Trophoblast cell (in vitro differentiated cells and primary cell): Measurements from ENCODE around the gene BAIAP3.

Experiments used
- DNase-seq, 2 donors: peaks; one replicate each; pipeline ENCODE4 v3.0.0-alpha.2; 2016
- H2AFZ ChIP-seq: 2 replicates; pipeline ENCODE4 v1.6.1; 2013; ENCODE audit warnings: low read length, moderate library complexity, mild to moderate bottlenecking; ENCODE audit not compliant: insufficient read depth, poor library complexity
- H2AK5ac ChIP-seq: 2 replicates; pipeline ENCODE4 v1.6.1; 2013; ENCODE audit warnings: mild to moderate bottlenecking, low read length
- H2BK120ac ChIP-seq: 2 replicates; pipeline ENCODE4 v1.6.1; 2013; ENCODE audit warnings: low read length, mild to moderate bottlenecking, moderate library complexity; ENCODE audit not compliant: insufficient read depth, poor library complexity
- H2BK12ac ChIP-seq: 2 replicates; pipeline ENCODE4 v1.6.1; 2013; ENCODE audit warnings: mild to moderate bottlenecking, low read length, moderate library complexity
- H2BK5ac ChIP-seq: 2 replicates; pipeline ENCODE4 v1.6.1; 2013; ENCODE audit warnings: low read length, low read depth, moderate library complexity, mild to moderate bottlenecking; ENCODE audit not compliant: poor library complexity
- H3K14ac ChIP-seq: 2 replicates; pipeline ENCODE4 v1.6.1; 2013; ENCODE audit warnings: mild to moderate bottlenecking, low read length
- H3K18ac ChIP-seq: 2 replicates; pipeline ENCODE4 v1.6.1; 2013; ENCODE audit warnings: mild to moderate bottlenecking, low read length
- H3K23ac ChIP-seq: 2 replicates; pipeline ENCODE4 v1.6.1; 2013; ENCODE audit warnings: low read length
- H3K27ac ChIP-seq: 2 replicates; pipeline ENCODE4 v1.5.1; 2013; ENCODE audit warnings: low read depth, mild to moderate bottlenecking, inconsistent platforms, low read length, moderate library complexity
- H3K27me3 ChIP-seq: 2 replicates; pipeline ENCODE4 v1.6.1; 2013; ENCODE audit warnings: inconsistent platforms, mild to moderate bottlenecking, low read length, moderate library complexity; ENCODE audit not compliant: insufficient read depth
- H3K36me3 ChIP-seq, 2 experiments: 1 replicate in 1 of 2; 2 replicates in 1 of 2; pipeline ENCODE4 v1.6.1; 2013; ENCODE audit warnings: low read length in 2 of 2, mild to moderate bottlenecking in 2 of 2, moderate library complexity in 1 of 2; ENCODE audit not compliant: insufficient read depth in 2 of 2, control insufficient read depth in 1 of 2
- H3K4ac ChIP-seq: 2 replicates; pipeline ENCODE4 v1.6.1; 2013; ENCODE audit warnings: low read depth, mild to moderate bottlenecking, low read length, moderate library complexity
- H3K4me1 ChIP-seq, 2 experiments: 1 replicate in 1 of 2; 2 replicates in 1 of 2; pipeline ENCODE4 v1.6.1; 2013; ENCODE audit warnings: low read length in 2 of 2, mild to moderate bottlenecking in 2 of 2, moderate library complexity in 1 of 2; ENCODE audit not compliant: insufficient read depth in 2 of 2, control insufficient read depth in 1 of 2
- H3K4me2 ChIP-seq: 2 replicates; pipeline ENCODE4 v1.6.1; 2013; ENCODE audit warnings: inconsistent platforms, mild to moderate bottlenecking, low read length, moderate library complexity
- H3K4me3 ChIP-seq: 2 replicates; pipeline ENCODE4 v1.5.1; 2013; ENCODE audit warnings: mild to moderate bottlenecking, low read depth, low read length, inconsistent platforms
- H3K79me1 ChIP-seq: one replicate; pipeline ENCODE4 v1.6.1; 2013; ENCODE audit warnings: low read length
- H3K79me2 ChIP-seq: 2 replicates; pipeline ENCODE4 v1.6.1; 2013; ENCODE audit warnings: low read length, mild to moderate bottlenecking; ENCODE audit not compliant: control insufficient read depth, insufficient read depth, poor library complexity
- H3K9ac ChIP-seq: 2 replicates; pipeline ENCODE4 v1.6.1; 2013; ENCODE audit warnings: mild to moderate bottlenecking, low read length
- H3K9me3 ChIP-seq: 2 replicates; pipeline ENCODE4 v1.6.1; 2013; ENCODE audit warnings: low read depth, mild to moderate bottlenecking, control low read depth, inconsistent platforms, low read length; ENCODE audit not compliant: insufficient read depth
- H4K12ac ChIP-seq: 2 replicates; pipeline ENCODE4 v1.6.1; 2013; ENCODE audit warnings: low read depth, mild to moderate bottlenecking, low read length, moderate library complexity
- H4K8ac ChIP-seq: 2 replicates; pipeline ENCODE4 v1.6.1; 2013; ENCODE audit warnings: low read depth, mild to moderate bottlenecking, low read length, moderate library complexity
- H4K91ac ChIP-seq: one replicate; pipeline ENCODE4 v1.6.1; 2013; ENCODE audit warnings: low read depth, mild to moderate bottlenecking, low read length, moderate library complexity
- WGBS: extraction: QIAGEN DNeasy Blood & Tissue Kit; methylation state at CpG from one replicate; pipeline ENCODE4 v1.1.7; 2013; ENCODE audit warnings: missing lambda C conversion rate; ENCODE audit not compliant: insufficient read length, insufficient coverage; ENCODE audit errors: extremely low coverage; 5-methylcytosine and 5-hydroxymethylcytosine counted together

The BAIAP3 gene

GRCh38 chr16:1345651-1346421 lies 12.4 kb downstream of the BAIAP3 start:
- no CpG with 5 or more reads among the region's 31 CpGs for WGBS
- Histone ChIP-seq H4K8ac (no peak overlapping the region), H3K36me3 (peaks cover 31 to 32% of the 10 kb centered on the region in 2 experiments), H2BK120ac (no peak overlapping the region), H2BK5ac (no peak overlapping the region), H3K9ac (no peak overlapping the region), H3K9me3 (peaks cover 2% of the 10 kb centered on the region), H3K4me2 (no peak overlapping the region), H2AFZ (no peak overlapping the region), H2AK5ac (no peak overlapping the region), H3K4me1 (peaks cover 4 to 8% of the 10 kb centered on the region in 2 experiments), H4K91ac (no peak overlapping the region), H3K27me3 (no peaks in the 10 kb centered on the region), H3K23ac (no peak overlapping the region), H3K4ac (no peak overlapping the region), H3K4me3 (no peak overlapping the region), H2BK12ac (no peak overlapping the region), H3K79me2 (no peaks in the 10 kb centered on the region), H3K14ac (no peak overlapping the region), H3K79me1 (no peaks in the 10 kb centered on the region), H4K12ac (peak overlapping the region; percentile 44), H3K18ac (no peak overlapping the region), H3K27ac (no peak overlapping the region)
- no peak for DNase-seq

DNA sequence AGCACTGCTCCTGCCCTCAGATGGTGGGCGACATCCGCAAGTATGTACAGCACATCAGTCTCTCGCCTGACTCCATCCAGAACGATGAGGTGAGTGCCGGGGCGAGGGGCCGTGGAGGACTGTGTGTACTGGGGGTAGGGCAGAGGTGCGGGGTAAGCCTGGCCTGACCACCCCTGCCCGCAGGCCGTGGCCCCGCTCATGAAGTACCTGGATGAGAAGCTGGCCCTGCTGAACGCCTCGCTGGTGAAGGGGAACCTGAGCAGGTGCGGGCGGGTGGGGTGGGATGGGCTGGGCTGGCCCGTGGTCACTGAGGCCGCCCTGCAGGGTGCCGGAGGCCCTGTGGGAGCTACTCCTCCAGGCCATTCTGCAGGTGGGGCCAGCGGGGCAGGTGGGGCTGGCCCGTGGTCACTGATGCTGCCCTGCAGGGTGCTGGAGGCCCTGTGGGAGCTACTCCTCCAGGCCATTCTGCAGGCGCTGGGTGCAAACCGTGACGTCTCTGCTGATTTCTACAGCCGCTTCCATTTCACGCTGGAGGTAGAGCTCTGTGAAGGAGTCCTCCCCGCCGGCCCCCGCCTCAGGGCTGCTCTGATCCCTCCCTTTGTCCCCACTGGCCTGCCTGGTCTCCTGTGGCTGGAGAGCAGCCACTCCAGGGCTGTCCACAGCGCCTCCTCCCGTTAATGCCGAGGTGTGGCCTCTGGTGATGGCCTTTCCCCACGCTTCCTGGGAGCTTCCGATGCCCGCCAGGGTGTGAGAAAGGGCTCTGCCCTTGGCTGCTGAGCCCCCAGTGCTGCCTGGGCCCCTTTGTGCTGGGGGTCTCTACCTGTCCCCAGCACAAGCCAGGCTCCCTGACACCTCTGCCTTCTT lies 13.2 kb downstream of the BAIAP3 start:
- H2AK5ac ChIP-seq: no peak overlapping the region
- H4K12ac ChIP-seq: peak overlapping the region; percentile 44
- peaks cover 5 to 11% of the 10 kb centered on the region in 2 experiments for H3K4me1 ChIP-seq
- H3K9ac ChIP-seq: no peak overlapping the region
- no peak overlapping the region for H2BK120ac ChIP-seq
- H4K91ac ChIP-seq: no peak overlapping the region
- H3K79me2 ChIP-seq: peaks cover 5% of the 10 kb centered on the region
- H3K14ac ChIP-seq: no peak overlapping the region
- no CpG with 5 or more reads among the region's 34 CpGs for WGBS
- H2AFZ ChIP-seq: no peak overlapping the region
- peaks cover 5% of the 10 kb centered on the region for H3K79me1 ChIP-seq
- no peak overlapping the region for H3K23ac ChIP-seq
- no peak overlapping the region for H2BK12ac ChIP-seq
- peaks cover 2% of the 10 kb centered on the region for H3K9me3 ChIP-seq
- H3K27me3 ChIP-seq: no peaks in the 10 kb centered on the region
- H3K4me3 ChIP-seq: no peak overlapping the region
- H3K18ac ChIP-seq: no peak overlapping the region
- H3K27ac ChIP-seq: no peak overlapping the region
- peaks cover 31 to 32% of the 10 kb centered on the region in 2 experiments for H3K36me3 ChIP-seq
- H2BK5ac ChIP-seq: no peak overlapping the region
- H3K4ac ChIP-seq: no peak overlapping the region
- peak; percentile 13 to 43 for DNase-seq
- H3K4me2 ChIP-seq: no peak overlapping the region
- H4K8ac ChIP-seq: no peak overlapping the region

- H3K4me3 ChIP-seq: no peak overlapping the region
- no peak for DNase-seq
- no peak overlapping the region for H4K12ac ChIP-seq
- peaks cover 31 to 32% of the 10 kb centered on the region in 2 experiments for H3K36me3 ChIP-seq
- no peaks in the 10 kb centered on the region for H3K27me3 ChIP-seq
- no peak overlapping the region for H3K9ac ChIP-seq
- no peak overlapping the region for H3K4ac ChIP-seq
- no peak overlapping the region for H3K18ac ChIP-seq
- no peak overlapping the region for H3K27ac ChIP-seq
- H3K4me1 ChIP-seq: peaks cover 5 to 11% of the 10 kb centered on the region in 2 experiments
- no peak overlapping the region for H4K91ac ChIP-seq
- H3K4me2 ChIP-seq: no peak overlapping the region
- H3K79me1 ChIP-seq: peaks cover 8% of the 10 kb centered on the region
- no peak overlapping the region for H2AK5ac ChIP-seq
- no peak overlapping the region for H3K14ac ChIP-seq
- peaks cover 9% of the 10 kb centered on the region for H3K79me2 ChIP-seq
- WGBS: no CpG with 5 or more reads among the region's 31 CpGs
- no peak overlapping the region for H4K8ac ChIP-seq
- H2BK120ac ChIP-seq: no peak overlapping the region
- H2AFZ ChIP-seq: no peak overlapping the region
- H3K9me3 ChIP-seq: peaks cover 2% of the 10 kb centered on the region
- H3K23ac ChIP-seq: no peak overlapping the region
- no peak overlapping the region for H2BK5ac ChIP-seq
- H2BK12ac ChIP-seq: no peak overlapping the region
These were observed 13.9 kb downstream of the BAIAP3 start for GRCh38 chr16:1347286-1347855.

DNA sequence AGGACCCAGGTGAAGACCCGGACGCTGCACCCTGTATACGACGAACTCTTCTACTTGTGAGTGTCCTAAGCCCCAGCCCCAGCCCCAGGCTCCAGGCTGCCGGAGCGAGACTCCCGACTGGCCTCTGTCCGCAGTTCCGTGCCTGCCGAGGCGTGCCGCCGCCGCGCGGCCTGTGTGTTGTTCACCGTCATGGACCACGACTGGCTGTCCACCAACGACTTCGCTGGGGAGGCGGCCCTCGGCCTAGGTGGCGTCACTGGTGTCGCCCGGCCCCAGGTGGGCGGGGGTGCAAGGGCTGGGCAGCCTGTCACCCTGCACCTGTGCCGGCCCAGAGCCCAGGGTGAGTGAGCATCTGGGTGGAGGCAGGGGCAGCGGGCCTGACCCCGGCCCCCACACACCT lies 14.5 kb downstream of the BAIAP3 start:
- H2AFZ ChIP-seq: no peak overlapping the region
- H3K4me1 ChIP-seq: peaks cover 8 to 9% of the 10 kb centered on the region in 2 experiments
- no peak overlapping the region for H2BK12ac ChIP-seq
- peaks cover 31 to 32% of the 10 kb centered on the region in 2 experiments for H3K36me3 ChIP-seq
- H4K12ac ChIP-seq: no peak overlapping the region
- H3K18ac ChIP-seq: no peak overlapping the region
- no CpG with 5 or more reads among the region's 29 CpGs for WGBS
- H3K4me2 ChIP-seq: no peak overlapping the region
- no peak overlapping the region for H3K14ac ChIP-seq
- no peaks in the 10 kb centered on the region for H3K27me3 ChIP-seq
- H3K79me2 ChIP-seq: peaks cover 9% of the 10 kb centered on the region
- no peak for DNase-seq
- no peak overlapping the region for H2AK5ac ChIP-seq
- no peak overlapping the region for H2BK120ac ChIP-seq
- no peak overlapping the region for H3K9ac ChIP-seq
- peaks cover 8% of the 10 kb centered on the region for H3K79me1 ChIP-seq
- H3K4ac ChIP-seq: no peak overlapping the region
- no peaks in the 10 kb centered on the region for H3K9me3 ChIP-seq
- no peak overlapping the region for H4K91ac ChIP-seq
- no peak overlapping the region for H3K23ac ChIP-seq
- no peak overlapping the region for H3K4me3 ChIP-seq
- H2BK5ac ChIP-seq: no peak overlapping the region
- no peak overlapping the region for H4K8ac ChIP-seq
- no peak overlapping the region for H3K27ac ChIP-seq
